Sigmoid colon (tissue), 7 donors: ENCODE data around the gene LRFN2. TPM values are rescaled to one million over a fixed set of nuclear protein-coding genes. Genes with fewer than 3 reads are reported as not detected.

Source experiments
- DNase-seq: peaks from one replicate; pipeline ENCODE4 v3.0.0-alpha.2; 2019
- H3K27ac ChIP-seq, 4 donors: fragments of 200-600 bp; sonication (generic); one replicate each; pipeline ENCODE4 v1.5.1; 2016 to 2019; ENCODE audit warnings: mild to moderate bottlenecking in 1 of 4
- H3K27me3 ChIP-seq, 3 donors: fragments of 200-600 bp; sonication (generic); one replicate each; pipeline ENCODE4 v1.5.1; 2019; ENCODE audit warnings: mild to moderate bottlenecking in 1 of 3
- H3K36me3 ChIP-seq, 4 donors: fragments of 200-600 bp; sonication (generic); one replicate each; pipeline ENCODE4 v1.5.1; 2016 to 2019
- H3K4me1 ChIP-seq, 4 donors: fragments of 200-600 bp; sonication (generic); one replicate each; pipeline ENCODE4 v1.5.1; 2017 to 2019
- H3K4me3 ChIP-seq, 4 donors: fragments of 200-600 bp; sonication (generic); one replicate each; pipeline ENCODE4 v1.5.1; 2017 to 2019; ENCODE audit warnings: mild to moderate bottlenecking in 2 of 4, moderate library complexity in 1 of 4
- H3K9me3 ChIP-seq, 4 donors: fragments of 200-600 bp in 3 of 4; sonication (generic) in 3 of 4; one replicate each; pipeline versions ENCODE4 v1.5.1 to v1.6.1; 2013 to 2019
- EP300 ChIP-seq, 4 donors: sonication (generic); formaldehyde crosslinking; IDR thresholded peaks; one replicate each; pipeline ENCODE4 v1.6.1; 2017; ENCODE audit warnings: antibody characterized with exemption in 4 of 4
- POLR2A ChIP-seq, 2 donors: fragments of 450-650 bp; IDR thresholded peaks; one replicate each; pipeline ENCODE4 v1.6.1; 2016; ENCODE audit warnings: antibody characterized with exemption in 2 of 2, mild to moderate bottlenecking in 2 of 2, moderate library complexity in 2 of 2
- POLR2AphosphoS5 ChIP-seq, 4 donors: sonication (generic); formaldehyde crosslinking; IDR thresholded peaks; one replicate each; pipeline ENCODE4 v1.6.1; 2017; ENCODE audit warnings: antibody characterized with exemption in 4 of 4
- WGBS, 2 donors: extraction: QIAGEN DNeasy Blood & Tissue Kit; methylation state at CpG; one replicate each; pipeline ENCODE4 v1.1.7; 2013; 5-methylcytosine and 5-hydroxymethylcytosine counted together
- intact Hi-C: fragments of 100-400 bp; cut with DNase I; formaldehyde crosslinking; loops from one replicate; pipeline ENCODE4 v1.15.1; 2023
- polyA plus RNA-seq, 3 donors: library from polyadenylated mRNA; stranded (reverse); fragments of 200-250 nt; gene quantifications; one replicate each; pipeline ENCODE4 v1.2.3, GENCODE V29; 2013
- total RNA-seq, 4 donors: library from RNA; depleted of rRNA; stranded (reverse); fragments of >200 nt; gene quantifications; one replicate each; pipeline ENCODE4 v1.1.0, GENCODE V29; 2016
- TF ChIP-seq, protein P1 (sequence below), 4 experiments: fragments of 450-650 bp in 3 of 4; fragments of 200-600 bp in 1 of 4; IDR thresholded peaks; one replicate each; pipeline ENCODE4 v1.5.1; 2016 to 2019; ENCODE audit warnings: antibody characterized with exemption in 4 of 4, mild to moderate bottlenecking in 3 of 4, moderate library complexity in 2 of 4
- donor health status: healthy with polysubstance abuse.
- donor health status: Bipolar disorder and iron deficiency.
- donor health status: healthy.

LRFN2 gene
- total and polyA plus RNA-seq, 7 donors, result 0.10 to 0.60 (median 0.49) TPM; not detected in 4

DNA sequence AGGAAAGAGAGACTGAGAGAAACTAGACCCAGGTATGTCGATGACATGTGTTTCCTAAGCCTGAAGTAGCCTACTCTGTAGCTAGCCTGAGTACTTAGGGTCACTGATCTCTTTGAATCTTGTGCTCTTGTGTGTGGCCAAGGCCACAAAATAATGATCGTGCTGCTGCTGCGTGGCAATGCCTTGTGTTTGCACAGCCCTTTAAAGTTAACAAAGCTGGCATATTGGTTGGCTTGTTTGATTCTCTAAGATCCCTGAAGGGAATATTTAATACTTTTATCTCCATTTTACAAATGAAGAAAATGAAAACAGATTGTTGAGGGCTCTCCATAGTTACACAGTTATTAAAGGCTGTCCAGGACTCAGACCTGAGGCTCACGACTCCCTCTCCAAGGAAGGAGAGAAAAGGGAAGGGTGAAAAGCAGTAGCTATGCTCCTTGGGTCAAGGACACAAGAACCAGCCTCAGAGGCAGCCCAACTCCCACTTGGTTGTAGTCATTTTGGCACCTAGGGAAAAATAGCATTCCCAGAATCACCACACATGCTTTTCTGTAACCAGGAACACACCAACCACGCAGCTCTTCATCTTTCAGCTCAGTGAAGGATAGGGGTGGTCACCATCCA lies 130.7 kb downstream of the LRFN2 start:
- no peaks in the 10 kb centered on the region for H3K36me3 ChIP-seq
- intact Hi-C loops, result no loop called here
- 79 to 89% methylated on average over 5 of the region's 5 CpGs for WGBS, 2 donors

GRCh38 chr6:40455686-40456389 lies 131.3 kb downstream of the LRFN2 start:
- Histone ChIP-seq H3K4me3 (no peak overlapping the region), H3K4me1 (no peaks in the 10 kb centered on the region), H3K27me3 (no peaks in the 10 kb centered on the region), H3K36me3 (no peaks in the 10 kb centered on the region), H3K9me3 (no peaks in the 10 kb centered on the region), H3K27ac (no peak overlapping the region)
- intact Hi-C loops, result no loop called here
- DNase-seq, result no peak
- 87 to 88% methylated on average over 1 of the region's 1 CpG for WGBS, 2 donors
- TF ChIP-seq EP300 (IDR thresholded peaks at IDR 0.05) (no peak), POLR2A (IDR thresholded peaks at IDR 0.05) (no peak), POLR2AphosphoS5 (IDR thresholded peaks at IDR 0.05) (no peak)
- TF ChIP-seq, protein P1, sequence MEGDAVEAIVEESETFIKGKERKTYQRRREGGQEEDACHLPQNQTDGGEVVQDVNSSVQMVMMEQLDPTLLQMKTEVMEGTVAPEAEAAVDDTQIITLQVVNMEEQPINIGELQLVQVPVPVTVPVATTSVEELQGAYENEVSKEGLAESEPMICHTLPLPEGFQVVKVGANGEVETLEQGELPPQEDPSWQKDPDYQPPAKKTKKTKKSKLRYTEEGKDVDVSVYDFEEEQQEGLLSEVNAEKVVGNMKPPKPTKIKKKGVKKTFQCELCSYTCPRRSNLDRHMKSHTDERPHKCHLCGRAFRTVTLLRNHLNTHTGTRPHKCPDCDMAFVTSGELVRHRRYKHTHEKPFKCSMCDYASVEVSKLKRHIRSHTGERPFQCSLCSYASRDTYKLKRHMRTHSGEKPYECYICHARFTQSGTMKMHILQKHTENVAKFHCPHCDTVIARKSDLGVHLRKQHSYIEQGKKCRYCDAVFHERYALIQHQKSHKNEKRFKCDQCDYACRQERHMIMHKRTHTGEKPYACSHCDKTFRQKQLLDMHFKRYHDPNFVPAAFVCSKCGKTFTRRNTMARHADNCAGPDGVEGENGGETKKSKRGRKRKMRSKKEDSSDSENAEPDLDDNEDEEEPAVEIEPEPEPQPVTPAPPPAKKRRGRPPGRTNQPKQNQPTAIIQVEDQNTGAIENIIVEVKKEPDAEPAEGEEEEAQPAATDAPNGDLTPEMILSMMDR (IDR thresholded peaks at IDR 0.05), result no peak

More for the DNA sequence above, 130.7 kb downstream of the LRFN2 start:
- Histone ChIP-seq H3K9me3 (no peaks in the 10 kb centered on the region), H3K4me3 (no peak overlapping the region), H3K4me1 (no peaks in the 10 kb centered on the region), H3K27ac (no peak overlapping the region), H3K27me3 (no peaks in the 10 kb centered on the region)
- no peak for TF ChIP-seq EP300 (IDR thresholded peaks at IDR 0.05)
- TF ChIP-seq POLR2A (IDR thresholded peaks at IDR 0.05), result no peak
- TF ChIP-seq, protein P1 (IDR thresholded peaks at IDR 0.05), result no peak
- no peak for TF ChIP-seq POLR2AphosphoS5 (IDR thresholded peaks at IDR 0.05)
- DNase-seq, result no peak

DNA sequence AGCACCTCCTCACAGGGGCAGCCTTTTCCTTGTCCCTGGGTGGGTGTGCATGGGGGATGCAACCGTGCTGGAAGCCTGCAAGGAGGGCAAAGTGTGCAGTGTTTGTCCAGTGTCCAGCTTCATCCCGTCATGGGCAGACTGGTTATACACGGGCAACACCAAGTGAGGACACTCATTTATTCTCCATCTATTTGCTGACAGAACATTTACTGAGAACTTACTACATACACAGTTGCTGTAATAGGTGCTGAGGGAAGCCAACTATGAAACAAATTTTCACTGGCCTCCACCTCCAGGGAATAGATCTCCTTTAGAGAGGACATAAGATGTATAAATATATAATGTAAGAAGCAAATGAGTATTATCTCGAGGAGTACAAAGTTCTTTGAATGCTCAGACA lies 136.7 kb downstream of the LRFN2 start:
- no peak overlapping the region for H3K27ac ChIP-seq
- H3K4me3 ChIP-seq, result no peak overlapping the region
- H3K27me3 ChIP-seq, result no peaks in the 10 kb centered on the region
- no peaks in the 10 kb centered on the region for H3K9me3 ChIP-seq
- no peaks in the 10 kb centered on the region for H3K36me3 ChIP-seq
- TF ChIP-seq, protein P1 (IDR thresholded peaks at IDR 0.05), result no peak
- TF ChIP-seq POLR2A (IDR thresholded peaks at IDR 0.05) (no peak), POLR2AphosphoS5 (IDR thresholded peaks at IDR 0.05) (no peak), EP300 (IDR thresholded peaks at IDR 0.05) (no peak)
- intact Hi-C loops, result no loop called here
- DNase-seq, result no peak
- no peaks in the 10 kb centered on the region for H3K4me1 ChIP-seq
- 71 to 88% methylated on average over 4 of the region's 4 CpGs for WGBS, 2 donors

DNA sequence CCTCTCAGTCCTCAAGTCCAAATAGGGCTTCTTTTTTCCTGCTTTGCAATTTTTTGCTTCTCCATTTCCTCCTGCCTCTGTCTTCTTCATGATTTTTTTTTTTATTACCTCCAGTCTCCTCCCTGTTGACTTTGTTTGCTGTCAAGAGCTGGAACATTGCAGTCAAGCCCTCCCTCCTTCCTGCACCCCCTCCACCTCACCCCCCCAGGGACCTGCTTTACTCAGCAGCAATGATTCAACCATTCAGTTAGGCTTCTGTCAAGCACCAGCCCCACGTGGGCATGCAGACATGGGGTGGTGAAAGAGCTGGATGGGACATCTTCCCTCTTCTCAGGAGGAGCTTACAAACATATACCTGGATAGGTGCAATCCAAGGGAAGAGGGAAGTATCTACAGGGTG lies 142.4 kb downstream of the LRFN2 start:
- Histone ChIP-seq H3K4me1 (no peaks in the 10 kb centered on the region), H3K27ac (no peak overlapping the region), H3K27me3 (no peaks in the 10 kb centered on the region), H3K36me3 (no peaks in the 10 kb centered on the region), H3K9me3 (no peaks in the 10 kb centered on the region), H3K4me3 (no peak overlapping the region)
- 7 to 20% methylated on average over 1 of the region's 1 CpG for WGBS, 2 donors
- intact Hi-C loops, result no loop called here
- TF ChIP-seq POLR2AphosphoS5 (IDR thresholded peaks at IDR 0.05), result no peak
- no peak for TF ChIP-seq EP300 (IDR thresholded peaks at IDR 0.05)
- TF ChIP-seq, protein P1 (IDR thresholded peaks at IDR 0.05), result no peak
- TF ChIP-seq POLR2A (IDR thresholded peaks at IDR 0.05), result no peak
- no peak for DNase-seq
